ENCODE data around the gene HSFX1.
"Not testable (repeated sequence)": the region's sequence is repeated elsewhere in the genome, so short reads cannot be mapped to it uniquely, and the experiment has no call there.

The HSFX1 gene

GRCh38 chrX:149773768-149774167, at the start of gene HSFX1:
Gene HSFX1 (plus strand): TSS chrX:149774068. CDS start chrX:149774682, 614 bp downstream.
- DNase-seq, result not testable (repeated sequence)

DNA sequence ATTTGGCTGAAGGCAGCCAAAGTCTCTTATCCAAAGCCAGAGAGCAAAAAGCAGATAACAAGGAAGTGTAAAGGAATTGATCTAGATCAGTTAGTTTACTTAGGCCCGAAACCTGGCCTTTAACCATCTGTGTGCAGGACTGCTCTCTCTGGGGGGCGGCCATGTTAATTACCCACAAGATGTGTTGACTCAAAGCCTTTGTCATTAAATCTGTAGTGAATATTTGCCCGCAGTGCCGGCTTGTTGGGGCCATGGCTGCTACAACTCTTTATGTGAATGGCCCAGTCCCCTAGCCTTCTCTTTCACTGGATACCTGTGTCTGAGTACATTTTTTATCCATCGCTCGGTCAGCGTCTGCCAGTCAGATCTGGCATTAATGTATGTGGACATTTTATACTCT, 46.6 kb upstream of the HSFX1 start:
- not testable (repeated sequence) for DNase-seq

DNA sequence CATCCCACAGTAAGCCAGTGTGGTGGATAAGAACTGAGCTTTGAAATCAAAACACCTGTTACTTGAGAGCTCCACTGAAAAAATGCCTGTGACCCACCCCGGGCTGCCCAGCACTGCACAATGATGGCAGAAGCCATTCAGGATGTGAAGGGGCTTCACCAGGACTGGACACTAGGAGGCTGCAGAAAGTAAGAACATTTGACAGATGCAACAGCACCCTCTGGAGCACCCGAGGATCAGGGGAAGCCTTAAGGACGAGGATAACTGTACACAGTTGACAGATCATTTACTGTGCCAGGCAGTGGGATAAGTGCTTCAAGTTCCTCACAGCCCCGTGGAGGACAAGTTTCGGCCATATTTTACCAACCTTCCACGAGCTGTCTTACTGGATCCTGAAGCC, 31.6 kb upstream of the HSFX1 start:
- DNase-seq, result not testable (repeated sequence)

- not testable (repeated sequence) for DNase-seq
These were observed 27.4 kb upstream of the HSFX1 start for GRCh38 chrX:149746390-149747007.

GRCh38 chrX:149757206-149758067, 16.4 kb upstream of the HSFX1 start:
- no peak for DNase-seq

DNA sequence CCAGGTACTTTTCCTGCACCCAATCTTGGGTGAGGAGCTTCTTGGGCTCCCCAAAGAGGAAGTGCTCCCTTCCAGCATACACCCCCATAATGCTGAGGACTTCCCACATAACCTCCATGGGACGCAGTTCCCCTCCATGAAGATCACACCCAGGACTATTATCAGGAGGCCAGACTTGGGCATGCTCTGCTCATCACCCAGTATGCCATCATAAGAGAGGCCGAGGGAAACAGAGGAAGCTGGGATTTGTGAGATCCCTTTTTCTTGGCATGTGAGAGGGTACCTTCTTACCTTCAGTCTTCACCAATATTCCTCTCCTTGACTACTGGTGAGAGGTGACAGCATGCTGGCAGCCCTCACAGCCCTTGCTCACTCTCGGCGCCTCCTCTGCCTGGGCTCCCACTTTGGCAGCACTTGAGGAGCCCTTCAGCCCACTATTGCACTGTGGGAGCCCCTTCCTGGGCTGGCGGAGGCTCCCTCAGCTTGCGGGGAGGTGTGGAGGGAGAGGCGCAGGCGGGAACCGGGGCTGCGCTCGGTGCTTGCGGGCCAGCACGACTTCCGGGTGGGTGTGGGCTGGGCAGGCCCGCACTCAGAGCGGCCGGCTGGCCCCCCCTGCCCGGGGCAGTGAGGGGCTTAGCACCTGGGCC, 15.7 kb upstream of the HSFX1 start:
- no peak for DNase-seq

DNA sequence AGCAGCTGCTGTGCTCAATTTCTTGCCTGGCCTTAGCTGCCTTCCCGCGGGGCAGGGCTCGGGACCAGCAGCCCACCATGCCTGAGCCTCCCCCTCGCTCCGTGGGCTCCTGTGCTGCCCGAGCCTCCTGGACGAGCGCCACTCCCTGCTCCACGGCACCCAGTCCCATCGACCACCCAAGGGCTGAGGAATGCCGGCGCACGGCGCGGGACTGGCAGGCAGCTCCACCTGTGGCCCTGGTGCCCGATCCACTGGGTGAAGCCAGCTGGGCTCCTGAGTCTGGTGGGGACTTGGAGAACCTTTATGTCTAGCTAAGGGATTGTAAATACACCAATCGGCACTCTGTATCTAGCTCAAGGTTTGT, 15.2 kb upstream of the HSFX1 start:
- not testable (repeated sequence) for DNase-seq

DNA sequence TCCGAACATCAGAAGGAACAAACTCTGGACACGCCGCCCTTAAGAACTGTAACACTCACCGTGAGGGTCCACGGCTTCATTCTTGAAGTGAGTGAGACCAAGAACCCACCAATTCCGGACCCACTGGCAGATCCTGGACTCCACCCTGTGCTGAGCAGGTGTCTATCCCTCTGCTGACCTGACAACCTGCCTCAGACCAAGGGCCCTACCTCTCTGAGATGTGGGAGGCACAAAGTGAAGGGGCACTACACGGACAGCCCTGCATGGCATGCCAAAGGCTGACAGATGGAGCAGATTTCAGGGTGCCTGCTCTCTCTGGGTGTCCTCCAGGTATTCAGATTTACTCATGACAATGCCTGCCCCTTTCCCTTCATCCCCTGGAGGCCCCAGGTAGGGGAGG, 14.0 kb upstream of the HSFX1 start:
- no peak for DNase-seq

DNA sequence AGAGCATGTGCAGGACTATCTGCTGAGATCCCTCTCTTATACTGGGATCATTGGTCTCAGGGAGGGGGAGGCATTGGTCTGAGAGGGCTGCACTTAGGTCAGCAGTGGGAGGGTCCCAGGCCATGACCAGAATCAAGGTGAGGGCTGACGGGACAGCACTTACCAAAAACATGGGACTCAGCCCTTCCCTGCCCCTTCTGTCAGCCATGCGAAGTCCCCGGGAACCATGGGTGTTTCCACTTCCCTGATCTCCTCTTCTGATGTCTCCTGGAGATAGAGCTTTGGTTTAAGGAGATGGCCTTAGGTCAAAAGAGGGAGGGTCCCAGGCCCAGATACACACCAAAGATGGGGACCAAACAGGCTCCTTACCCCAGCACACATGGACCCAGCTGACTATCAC, 12.9 kb upstream of the HSFX1 start:
- no peak for DNase-seq

DNA sequence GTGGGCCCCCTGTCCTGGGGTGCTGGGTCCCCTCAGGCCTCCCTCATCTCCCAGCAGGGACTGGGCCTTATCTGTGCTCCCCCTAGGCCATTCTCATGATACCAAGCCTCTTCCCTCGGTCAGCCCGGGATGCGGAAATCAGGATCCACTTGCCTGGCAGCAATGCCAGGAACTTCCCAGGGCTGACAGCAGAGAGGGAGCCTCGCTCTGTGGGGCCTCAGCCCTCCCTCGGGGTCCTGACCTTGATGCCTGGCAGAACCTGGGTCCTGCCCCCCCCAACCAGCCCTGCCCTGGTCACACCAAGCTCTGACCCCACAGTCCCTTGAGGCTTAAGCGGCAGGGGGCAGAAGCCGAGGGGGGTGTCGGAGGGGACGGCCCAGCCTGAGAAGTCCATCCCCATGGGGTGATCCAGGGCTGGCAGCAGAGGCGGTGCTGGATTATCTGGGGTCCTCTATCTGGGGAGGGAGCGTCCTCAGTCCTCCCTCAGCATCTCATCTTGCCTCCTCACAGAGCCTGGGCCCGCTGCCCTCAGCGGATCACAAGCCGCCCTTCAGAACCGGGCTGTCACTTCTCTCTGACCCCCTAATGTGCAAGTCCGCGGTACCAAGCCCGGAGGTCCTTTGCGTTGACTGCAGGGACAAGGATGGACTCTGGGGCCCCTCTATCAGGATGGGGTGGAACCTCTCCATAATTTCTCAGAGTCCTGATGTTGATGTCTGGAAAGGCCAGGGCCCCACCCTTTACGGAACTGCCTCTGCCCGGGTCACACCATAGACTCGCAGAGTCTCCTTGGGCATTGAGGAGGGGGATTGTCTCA, 11.8 kb upstream of the HSFX1 start:
- DNase-seq, result not testable (repeated sequence)

- no peak for DNase-seq
These were observed 10.9 kb upstream of the HSFX1 start for GRCh38 chrX:149762696-149763614.

DNA sequence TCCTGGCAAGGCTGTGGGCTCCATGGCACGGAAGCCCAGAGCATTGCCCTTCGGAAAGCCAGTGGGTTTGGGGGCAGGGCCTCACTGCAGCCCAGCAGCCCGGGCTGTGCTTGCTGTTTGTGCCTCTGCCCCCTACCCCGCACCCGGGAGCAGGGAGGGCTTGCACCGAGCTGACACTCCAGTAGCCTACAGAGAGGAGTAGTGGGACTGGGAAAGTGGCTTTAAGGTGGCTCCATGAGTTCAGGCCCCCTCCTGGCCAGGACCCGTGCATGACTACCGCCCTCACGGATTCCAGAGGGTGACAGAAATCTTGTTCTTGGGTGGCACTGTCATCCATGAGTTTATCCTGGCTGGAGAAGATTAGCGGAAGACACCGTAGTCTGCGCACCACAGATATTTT, 3.5 kb upstream of the HSFX1 start:
- not testable (repeated sequence) for DNase-seq

DNA sequence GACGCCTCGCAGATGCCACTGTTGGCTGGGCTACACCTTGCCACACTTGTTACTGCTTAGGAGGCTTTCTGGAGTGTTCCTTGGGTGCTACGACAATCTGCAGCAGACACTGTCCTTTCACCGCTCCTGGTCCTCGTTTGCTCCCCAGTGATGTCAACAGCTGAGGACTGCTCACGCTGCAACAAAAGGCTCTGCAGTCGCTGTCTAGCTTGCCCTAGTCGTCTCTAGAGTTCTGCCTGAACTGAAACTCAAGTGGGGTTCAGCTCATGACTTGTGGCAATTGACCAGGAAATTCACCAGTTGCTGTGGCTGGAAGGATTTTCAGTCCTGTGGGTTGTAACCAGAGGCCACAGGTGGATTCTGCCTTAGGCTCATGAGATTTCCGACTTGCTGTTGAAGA, 842 bp upstream of the HSFX1 start:
- not testable (repeated sequence) for DNase-seq

- DNase-seq, result not testable (repeated sequence)
These were observed 4.1 kb downstream of the HSFX1 start for GRCh38 chrX:149777999-149778398.

DNA sequence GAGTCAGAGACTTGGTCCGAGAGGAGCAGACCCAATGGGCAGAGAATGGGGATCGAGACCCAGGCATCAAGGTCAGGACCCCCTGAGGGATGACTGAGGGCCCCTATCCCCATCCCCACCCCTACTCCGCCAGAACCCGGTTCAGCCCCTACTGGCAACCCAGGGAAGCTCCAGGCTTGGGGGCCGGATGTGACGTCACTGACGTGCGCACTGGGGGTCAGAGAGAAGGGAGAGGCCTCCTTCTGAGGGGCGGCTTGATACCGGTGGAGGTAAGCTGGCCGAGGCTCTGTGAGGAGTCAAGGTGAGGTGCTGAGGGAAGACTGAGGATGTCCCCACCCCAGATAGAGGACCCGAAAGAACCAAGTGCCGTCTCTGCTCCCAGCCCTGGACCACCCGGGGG, 7.9 kb downstream of the HSFX1 start, which contains the start of gene MAGEA9:
TSS of gene MAGEA9 (plus strand) at position 204 of the 400 bp plus-strand sequence. CDS start 4,281 bp downstream, outside the sequence.
- not testable (repeated sequence) for DNase-seq

DNA sequence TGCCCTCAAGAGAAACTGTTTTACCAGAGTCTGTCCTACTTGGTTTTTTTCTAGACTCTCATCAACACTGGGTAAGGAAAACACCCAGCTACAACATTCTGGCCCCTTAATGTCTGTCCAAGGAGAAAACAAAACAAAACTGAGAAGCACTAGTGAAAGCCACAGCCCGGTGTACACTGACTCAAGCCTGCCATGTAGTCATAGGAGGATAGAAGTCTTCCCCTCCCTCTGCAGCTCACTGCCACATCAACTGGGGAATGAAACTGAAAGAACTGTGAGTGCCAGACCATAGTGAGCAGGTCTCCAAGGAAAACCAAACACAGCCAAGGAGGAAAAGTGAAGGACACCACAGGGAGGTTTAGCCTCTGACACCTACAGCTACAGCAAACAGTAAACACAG, 21.7 kb downstream of the HSFX1 start:
- DNase-seq, result not testable (repeated sequence)

GRCh38 chrX:149799095-149799714, 25.3 kb downstream of the HSFX1 start:
- no peak for DNase-seq

DNA sequence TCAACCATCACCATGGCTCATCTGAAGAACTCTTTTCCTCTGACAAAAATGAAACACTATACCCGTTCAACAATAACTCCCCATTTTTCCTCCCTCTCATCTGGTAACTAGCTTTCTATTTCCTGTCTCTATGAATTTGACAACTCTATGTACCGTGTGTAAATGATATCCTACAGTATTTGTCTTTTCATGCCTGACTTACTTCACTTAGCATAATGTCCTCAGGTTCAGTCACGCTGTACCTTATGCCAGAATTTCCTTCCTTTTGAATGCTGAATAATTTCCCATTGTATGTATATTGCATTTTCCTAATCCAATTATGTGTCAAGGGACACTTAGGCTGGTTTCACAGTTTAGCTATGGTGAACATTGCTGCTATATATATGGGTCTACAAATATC, 26.1 kb downstream of the HSFX1 start:
- no peak for DNase-seq

DNA sequence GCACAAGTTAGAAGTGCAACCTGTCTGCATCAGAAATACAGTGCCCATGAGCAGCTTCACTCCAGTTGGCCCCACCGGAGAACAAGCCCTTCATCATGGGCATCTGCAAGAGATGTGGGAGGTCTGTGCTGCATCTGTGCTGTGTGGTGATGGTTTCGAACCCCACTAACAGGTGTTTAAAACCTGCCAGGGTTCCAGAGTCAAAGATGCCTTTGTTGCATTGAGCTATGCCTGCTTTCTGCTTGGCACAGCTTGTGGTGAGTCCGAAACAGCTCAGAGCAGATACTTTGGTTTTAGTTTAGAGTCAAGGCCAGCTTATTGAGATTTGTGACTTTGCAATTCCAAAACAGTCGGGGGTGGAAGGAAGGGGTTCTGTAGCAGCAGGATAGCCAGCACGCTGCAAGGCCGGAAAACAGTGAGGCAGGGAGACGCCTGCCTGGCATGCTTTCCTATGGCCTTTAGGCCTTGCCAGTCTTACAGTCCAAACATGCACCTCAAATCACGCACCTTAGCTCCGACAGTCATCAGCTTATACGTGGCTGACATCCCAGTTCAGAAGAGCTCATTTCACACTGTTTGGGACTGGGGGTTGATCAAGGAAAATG, 29.7 kb downstream of the HSFX1 start:
- no peak for DNase-seq

DNA sequence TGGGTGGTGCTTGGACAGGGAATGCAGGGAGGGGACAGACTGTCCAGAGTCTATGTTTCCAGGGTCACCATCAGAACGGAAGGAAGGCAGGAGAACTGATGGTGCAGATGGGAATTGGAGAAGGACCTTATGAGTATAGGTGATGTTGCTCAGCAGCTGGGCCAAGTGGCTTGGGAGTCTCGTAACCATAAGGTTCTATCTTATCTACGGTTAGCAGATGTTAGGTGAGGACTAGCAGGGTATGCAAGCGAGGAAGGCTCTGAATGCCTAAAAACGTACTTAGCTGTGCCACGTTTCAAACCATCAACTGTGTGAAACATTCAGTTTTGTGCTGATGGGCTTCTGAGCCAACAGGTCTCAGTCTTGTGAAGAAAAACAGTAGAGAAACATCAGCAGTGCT, 30.2 kb downstream of the HSFX1 start:
- DNase-seq, result no peak
